Peyer's patch (tissue), 4 donors: Measurements from ENCODE around the gene SLC22A23.

Experiments used
- CTCF ChIP-seq, 6 experiments: fragments of 450-650 bp in 4 of 6; fragments of 200-600 bp in 2 of 6; sonication (generic) in 1 of 6; IDR thresholded peaks; one replicate each; pipeline ENCODE4 v1.5.1; 2017 to 2019; ENCODE audit warnings: antibody characterized with exemption in 6 of 6, mild to moderate bottlenecking in 3 of 6, moderate library complexity in 1 of 6
- POLR2A ChIP-seq, 2 donors: fragments of 450-650 bp; IDR thresholded peaks; one replicate each; pipeline ENCODE4 v1.5.1; 2017; ENCODE audit warnings: antibody characterized with exemption in 2 of 2, mild to moderate bottlenecking in 2 of 2, moderate library complexity in 2 of 2

GRCh38 chr6:3310051-3310448 is 146.8 kb downstream of the SLC22A23 start:
- TF ChIP-seq CTCF (IDR thresholded peaks at IDR 0.05) (no peak), POLR2A (IDR thresholded peaks at IDR 0.05) (no peak)
